Pancreas (tissue), 10 donors: ENCODE measurements around the gene HIVEP3. TPM values are rescaled to one million over a fixed set of nuclear protein-coding genes. Genes with fewer than 3 reads are reported as not detected.
"Not testable (repeated sequence)": the region's sequence is repeated elsewhere in the genome, so short reads cannot be mapped to it uniquely, and the experiment has no call there.

Experiments used
- ATAC-seq, 4 donors: fragments of 200-7000 bp; cut with Tn5 transposase; one replicate each; pipeline versions ENCODE4 v1.8.0 to v1.9.1; 2020; ENCODE audit warnings: mild to moderate bottlenecking in 4 of 4, moderate library complexity in 4 of 4
- DNase-seq, 6 donors: peaks; one replicate each; pipeline ENCODE4 v3.0.0-alpha.2; 2020
- FAIRE-seq: peaks from 2 replicates; lab custom pipeline; 2012; peaks lifted over from hg19 to GRCh38; lab: Jason Lieb, UNC
- H3K27ac ChIP-seq, 4 donors: fragments of 200-600 bp; sonication (generic); 1 replicate in 3 of 4; 2 replicates in 1 of 4; pipeline versions ENCODE4 v1.5.0 to v1.8.0; 2020
- H3K27me3 ChIP-seq, 4 donors: fragments of 200-600 bp; one replicate each; pipeline ENCODE4 v1.8.0; 2021
- H3K36me3 ChIP-seq, 3 donors: fragments of 200-600 bp; sonication (generic) in 1 of 3; one replicate each; pipeline versions ENCODE4 v1.5.0 to v1.8.0; 2020 to 2021
- H3K4me1 ChIP-seq, 3 donors: fragments of 200-600 bp; one replicate each; pipeline ENCODE4 v1.8.0; 2021
- H3K4me3 ChIP-seq, 4 donors: fragments of 200-600 bp; sonication (generic) in 2 of 4; one replicate each; pipeline versions ENCODE4 v1.5.0 to v1.8.0; 2020 to 2021
- H3K9me3 ChIP-seq, 4 donors: fragments of 200-600 bp; one replicate each; pipeline ENCODE4 v1.8.0; 2021
- CTCF ChIP-seq, 4 donors: fragments of 200-600 bp; sonication (generic) in 3 of 4; IDR thresholded peaks; one replicate each; pipeline versions ENCODE4 v1.5.0 to v1.8.0; 2021; ENCODE audit warnings: antibody characterized with exemption in 4 of 4
- WGBS, 2 donors: extraction: QIAGEN DNeasy Blood & Tissue Kit; methylation state at CpG; one replicate each; pipeline ENCODE4 v1.1.7; 2013; 5-methylcytosine and 5-hydroxymethylcytosine counted together
- intact Hi-C, 3 donors: fragments of 100-400 bp; cut with DNase I; formaldehyde crosslinking; loops; one replicate each; pipeline versions ENCODE4 v1.11.1 to v1.14.2; 2022
- polyA plus RNA-seq, 2 donors: library from polyadenylated mRNA; stranded (reverse); fragments of 200-250 nt; gene quantifications; one replicate each; pipeline ENCODE4 v1.2.3, GENCODE V29; 2013
- total RNA-seq, 6 donors: library from RNA; stranded (reverse); fragmentation: NEBNext Ultra II Directional in 4 of 6; extraction: Animal tissue kit (Norgen Biotek cat#: 25700) in 4 of 6; gene quantifications; one replicate each; pipeline versions ENCODE4 v1.2.1 to v1.2.4, GENCODE V29; 2021 to 2023
- donor health status: healthy with polysubstance abuse.
- donor health status: DM: no; HTN: no; CAD: no; lungs with moderate emphysema.
- donor health status: DM: no; HTN: no; CAD: no.
- donor health status: control.
- donor health status: control.
- donor health status: Bipolar disorder and iron deficiency.
- donor health status: DM: yes; HTN: yes; CAD: no.
- donor health status: DM: no; HTN: no; CAD: no.
- donor health status: DM: no; HTN: no; CAD: no.
- donor health status: DM: yes; HTN: yes; CAD: no.

The HIVEP3 gene
- total and polyA plus RNA-seq, 8 donors, result 2.7 to 5.0 (median 3.1) TPM

DNA sequence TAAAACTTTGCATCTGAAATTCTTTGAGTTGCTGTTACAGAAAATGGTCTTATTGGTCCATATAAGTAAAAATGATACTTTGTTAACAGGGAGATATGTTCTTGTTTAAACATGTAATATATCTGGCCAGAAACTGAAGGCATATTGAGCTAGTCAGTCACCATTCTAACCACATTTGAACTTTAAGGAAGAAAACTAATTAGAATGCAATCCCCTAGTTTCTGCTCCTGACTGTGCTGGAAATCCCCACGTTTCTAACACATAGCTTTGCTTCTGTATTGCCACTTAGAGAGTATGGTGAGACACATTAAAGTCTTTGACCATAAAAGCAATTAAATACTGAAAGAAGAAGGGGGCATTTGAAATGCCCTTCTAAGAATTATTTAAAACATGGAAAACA lies 32.1 kb upstream of the HIVEP3 start:
- Histone ChIP-seq H3K27me3 (no peaks in the 10 kb centered on the region), H3K4me3 (no peak overlapping the region), H3K36me3 (no peaks in the 10 kb centered on the region), H3K9me3 (no peaks in the 10 kb centered on the region), H3K27ac (no peak overlapping the region), H3K4me1 (peaks cover 5 to 14% (median 8%) of the 10 kb centered on the region in 3 donors)
- no peak for FAIRE-seq
- ATAC-seq, result no peak
- intact Hi-C loops, result no loop called here
- 61 to 71% methylated on average over 1 of the region's 1 CpG for WGBS, 2 donors
- TF ChIP-seq CTCF (IDR thresholded peaks at IDR 0.05), result no peak
- DNase-seq, result no peak

- FAIRE-seq, intact Hi-C loops, H3K4me3 ChIP-seq, DNase-seq, H3K36me3 ChIP-seq, ATAC-seq, H3K9me3 ChIP-seq, H3K4me1 ChIP-seq, H3K27me3 ChIP-seq, H3K27ac ChIP-seq: not testable (repeated sequence)
- 47 to 63% methylated on average over 10 of the region's 10 CpGs for WGBS, 2 donors
Observed at GRCh38 chr1:41945946-41946345, 27.2 kb upstream of the HIVEP3 start.

- FAIRE-seq (no peak), DNase-seq (no peak), ATAC-seq (no peak)
- intact Hi-C loops, result no loop called here
- Histone ChIP-seq H3K36me3 (no peaks in the 10 kb centered on the region), H3K4me1 (no peaks in the 10 kb centered on the region), H3K4me3 (no peak overlapping the region), H3K9me3 (no peaks in the 10 kb centered on the region), H3K27ac (no peak overlapping the region), H3K27me3 (no peaks in the 10 kb centered on the region)
- TF ChIP-seq CTCF (IDR thresholded peaks at IDR 0.05), result no peak
- WGBS, 2 donors, result 97 to 100% methylated on average over 1 of the region's 1 CpG
Observed at GRCh38 chr1:41943717-41944116, 25.0 kb upstream of the HIVEP3 start.

DNA sequence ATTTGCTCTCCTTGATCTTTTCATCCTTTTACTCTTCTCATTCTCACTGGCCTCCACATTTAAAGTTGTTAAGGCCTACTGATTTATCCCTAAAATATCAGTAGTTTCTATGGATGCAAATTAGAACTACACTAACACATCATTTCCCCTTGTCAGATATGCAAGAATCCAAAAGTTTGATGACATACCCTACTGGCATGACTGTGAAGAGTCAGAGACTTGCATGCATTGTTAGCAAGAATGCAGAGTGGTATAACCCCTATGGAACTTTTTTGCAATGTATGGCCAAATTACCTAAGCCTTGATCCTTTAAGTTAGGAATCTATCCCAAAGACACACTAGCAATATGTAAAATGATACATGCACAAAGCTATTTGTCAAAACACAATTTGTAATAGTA lies 23.6 kb upstream of the HIVEP3 start:
- no peak for TF ChIP-seq CTCF (IDR thresholded peaks at IDR 0.05)
- FAIRE-seq, result no peak
- Histone ChIP-seq H3K27ac (no peak overlapping the region), H3K36me3 (no peaks in the 10 kb centered on the region), H3K9me3 (no peaks in the 10 kb centered on the region), H3K4me1 (no peaks in the 10 kb centered on the region), H3K4me3 (no peak overlapping the region), H3K27me3 (no peaks in the 10 kb centered on the region)
- DNase-seq, result no peak
- ATAC-seq, result no peak
- intact Hi-C loops, result no loop called here

DNA sequence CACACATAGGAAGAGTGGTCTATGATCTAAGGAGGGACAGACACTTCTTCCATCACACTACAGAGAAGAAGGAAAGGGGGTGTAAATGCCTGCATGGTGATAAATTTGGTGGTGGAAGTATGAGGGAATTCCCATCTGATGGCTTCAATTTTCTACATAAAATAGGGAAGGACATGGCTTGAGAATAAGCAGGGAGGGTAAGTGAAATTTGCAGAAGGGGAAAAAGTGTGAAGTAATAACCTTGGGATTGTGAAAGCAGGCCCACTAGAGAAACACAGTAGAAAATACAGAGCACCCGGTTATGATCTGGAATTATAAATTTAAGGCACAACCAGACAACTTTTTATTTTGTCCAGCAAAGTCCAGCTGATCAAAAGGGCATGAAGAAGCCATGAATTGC lies 22.7 kb upstream of the HIVEP3 start:
- no peak for ATAC-seq
- Histone ChIP-seq H3K4me3 (no peak overlapping the region), H3K36me3 (no peaks in the 10 kb centered on the region), H3K27ac (no peak overlapping the region), H3K27me3 (no peaks in the 10 kb centered on the region), H3K4me1 (no peaks in the 10 kb centered on the region), H3K9me3 (no peaks in the 10 kb centered on the region)
- no peak for DNase-seq
- FAIRE-seq, result no peak
- WGBS, 2 donors, result 73 to 93% methylated on average over 1 of the region's 1 CpG
- no peak for TF ChIP-seq CTCF (IDR thresholded peaks at IDR 0.05)
- intact Hi-C loops, result no loop called here

DNA sequence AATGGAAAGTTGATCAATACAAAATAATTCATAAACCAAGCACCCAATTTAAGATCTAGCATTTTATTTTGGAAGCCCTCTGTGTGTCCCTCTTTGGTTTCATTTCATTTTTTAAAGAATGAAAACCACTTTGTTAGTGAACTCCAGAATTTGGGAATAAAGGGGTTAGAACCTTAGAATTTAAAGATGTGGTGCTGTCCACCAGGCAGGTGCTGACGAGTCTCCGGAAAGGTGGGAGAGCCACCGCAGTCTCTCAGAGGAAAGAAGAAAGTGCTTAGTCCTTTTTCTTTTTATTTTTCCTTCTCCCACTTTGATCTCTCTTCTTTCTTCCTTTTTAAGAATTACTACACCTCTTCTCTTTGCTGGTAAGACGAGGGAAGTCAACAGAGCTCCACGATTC lies 20.5 kb upstream of the HIVEP3 start:
- DNase-seq (no peak), FAIRE-seq (no peak), ATAC-seq (no peak)
- H3K27ac ChIP-seq, result no peak overlapping the region
- no peak for TF ChIP-seq CTCF (IDR thresholded peaks at IDR 0.05)
- no peaks in the 10 kb centered on the region for H3K9me3 ChIP-seq
- no peaks in the 10 kb centered on the region for H3K36me3 ChIP-seq
- no peak overlapping the region for H3K4me3 ChIP-seq
- H3K4me1 ChIP-seq, result no peaks in the 10 kb centered on the region
- H3K27me3 ChIP-seq, result no peaks in the 10 kb centered on the region
- intact Hi-C loops, result no loop called here
- WGBS, 2 donors, result 81 to 83% methylated on average over 5 of the region's 5 CpGs
